ENCODE data around the gene FLII.

Gene FLII

GRCh38 chr17:18230288-18231141 lies 28.0 kb downstream of the FLII start:
- TF ChIP-seq MYNN (tag by site-specific recombination; IDR thresholded peaks at IDR 0.05; ENCODE audit: borderline replicate concordance) (peak; percentile 63; the same call in 1 of the 2 replicates), SCRT1 (tag by site-specific recombination; IDR thresholded peaks at IDR 0.05; ENCODE audit: borderline replicate concordance) (peak; percentile 40; the same call in 1 of the 2 replicates), SCRT2 (tag by site-specific recombination; IDR thresholded peaks at IDR 0.05) (peak; percentile 89)
- TF ChIP-seq, protein P1, sequence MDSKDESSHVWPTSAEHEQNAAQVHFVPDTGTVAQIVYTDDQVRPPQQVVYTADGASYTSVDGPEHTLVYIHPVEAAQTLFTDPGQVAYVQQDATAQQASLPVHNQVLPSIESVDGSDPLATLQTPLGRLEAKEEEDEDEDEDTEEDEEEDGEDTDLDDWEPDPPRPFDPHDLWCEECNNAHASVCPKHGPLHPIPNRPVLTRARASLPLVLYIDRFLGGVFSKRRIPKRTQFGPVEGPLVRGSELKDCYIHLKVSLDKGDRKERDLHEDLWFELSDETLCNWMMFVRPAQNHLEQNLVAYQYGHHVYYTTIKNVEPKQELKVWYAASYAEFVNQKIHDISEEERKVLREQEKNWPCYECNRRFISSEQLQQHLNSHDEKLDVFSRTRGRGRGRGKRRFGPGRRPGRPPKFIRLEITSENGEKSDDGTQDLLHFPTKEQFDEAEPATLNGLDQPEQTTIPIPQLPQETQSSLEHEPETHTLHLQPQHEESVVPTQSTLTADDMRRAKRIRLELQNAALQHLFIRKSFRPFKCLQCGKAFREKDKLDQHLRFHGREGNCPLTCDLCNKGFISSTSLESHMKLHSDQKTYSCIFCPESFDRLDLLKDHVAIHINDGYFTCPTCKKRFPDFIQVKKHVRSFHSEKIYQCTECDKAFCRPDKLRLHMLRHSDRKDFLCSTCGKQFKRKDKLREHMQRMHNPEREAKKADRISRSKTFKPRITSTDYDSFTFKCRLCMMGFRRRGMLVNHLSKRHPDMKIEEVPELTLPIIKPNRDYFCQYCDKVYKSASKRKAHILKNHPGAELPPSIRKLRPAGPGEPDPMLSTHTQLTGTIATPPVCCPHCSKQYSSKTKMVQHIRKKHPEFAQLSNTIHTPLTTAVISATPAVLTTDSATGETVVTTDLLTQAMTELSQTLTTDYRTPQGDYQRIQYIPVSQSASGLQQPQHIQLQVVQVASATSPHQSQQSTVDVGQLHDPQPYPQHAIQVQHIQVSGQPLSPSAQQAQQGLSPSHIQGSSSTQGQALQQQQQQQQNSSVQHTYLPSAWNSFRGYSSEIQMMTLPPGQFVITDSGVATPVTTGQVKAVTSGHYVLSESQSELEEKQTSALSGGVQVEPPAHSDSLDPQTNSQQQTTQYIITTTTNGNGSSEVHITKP (tag by site-specific recombination; IDR thresholded peaks at IDR 0.05), result no peak
- CTCF ChIA-PET, result interaction anchor here (0.6 kb wide), 1 partner anchor 76 kb away, joined by 3 read pairs; no protein-coding TSS in a partner anchor
- POLR2A ChIA-PET, result interaction anchor here (0.5 kb wide), 1 partner anchor 19 kb away, joined by 3 read pairs; no protein-coding TSS in a partner anchor
- no peaks in the 10 kb centered on the region for H3K9me3 ChIP-seq (ENCODE audit: control insufficient read depth, insufficient read depth, low read depth, low read length)
- peaks cover 0 to 45% of the 10 kb centered on the region in 2 experiments; a peak in 2 of 3 replicates for H3K36me3 ChIP-seq (ENCODE audit: control insufficient read depth in 2 of 2, insufficient read depth in 1 of 2, low read length in 2 of 2)
- H3K4me1 ChIP-seq (ENCODE audit: control insufficient read depth, insufficient read depth, low read length), result peaks cover 4% of the 10 kb centered on the region; the same call in 1 of the 2 replicates
- H3K4me3 ChIP-seq (ENCODE audit: low read depth, low read length), result no peak overlapping the region
- no peak overlapping the region for H3K27ac ChIP-seq (ENCODE audit: extremely low read depth, low read depth, low read length)

DNA sequence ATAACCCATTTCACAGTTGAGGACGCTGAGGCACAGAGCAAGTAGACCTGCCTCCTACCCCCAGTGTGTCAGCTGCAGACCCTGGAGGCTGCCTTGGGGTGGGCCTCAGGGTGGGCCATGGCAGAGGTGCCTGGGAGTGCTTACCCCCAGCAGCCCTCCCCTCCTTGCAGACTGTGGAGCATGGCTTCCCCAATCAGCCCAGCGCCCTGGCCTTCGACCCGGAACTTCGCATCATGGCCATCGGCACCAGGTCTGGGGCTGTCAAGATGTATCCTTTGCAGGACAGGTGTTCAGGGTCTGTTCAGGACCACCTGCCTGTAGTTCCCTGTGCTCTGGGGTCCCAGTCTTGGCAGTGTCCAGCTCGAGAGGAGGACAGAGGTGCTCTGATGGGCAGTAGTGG lies 28.8 kb downstream of the FLII start:
- Histone ChIP-seq H3K9me3 (ENCODE audit: control insufficient read depth, insufficient read depth, low read depth, low read length) (no peaks in the 10 kb centered on the region), H3K27ac (ENCODE audit: extremely low read depth, low read depth, low read length) (no peak overlapping the region), H3K4me3 (ENCODE audit: low read depth, low read length) (no peak overlapping the region), H3K4me1 (ENCODE audit: control insufficient read depth, insufficient read depth, low read length) (peaks cover 4% of the 10 kb centered on the region; the same call in 1 of the 2 replicates), H3K36me3 (ENCODE audit: control insufficient read depth in 2 of 2, insufficient read depth in 1 of 2, low read length in 2 of 2) (peaks cover 0 to 38% of the 10 kb centered on the region in 2 experiments; a peak in 2 of 3 replicates)
- TF ChIP-seq KLF16 (tag by site-specific recombination; IDR thresholded peaks at IDR 0.05) (no peak), KLF8 (tag by site-specific recombination; IDR thresholded peaks at IDR 0.05) (no peak), SP7 (tag by site-specific recombination; IDR thresholded peaks at IDR 0.05) (no peak), GLI2 (tag by site-specific recombination; IDR thresholded peaks at IDR 0.05; ENCODE audit: borderline replicate concordance, low read depth) (no peak), ZNF623 (tag by site-specific recombination; IDR thresholded peaks at IDR 0.05) (no peak)
- POLR2A ChIA-PET, result interaction anchor here (0.5 kb wide), 1 partner anchor 18 kb away, joined by 3 read pairs; no protein-coding TSS in a partner anchor
- CTCF ChIA-PET, result no interaction called here

- TF ChIP-seq BCL11B (tag by site-specific recombination; IDR thresholded peaks at IDR 0.05; ENCODE audit: low read depth), result 0 out of 2 replicates have a peak, but pooled peaks have one; percentile 53
- no peak for TF ChIP-seq ZNF585B (tag by site-specific recombination; IDR thresholded peaks at IDR 0.05)
- TF ChIP-seq OVOL3 (tag by site-specific recombination; IDR thresholded peaks at IDR 0.05), result no peak
- 0 out of 2 replicates have a peak, but pooled peaks have one; percentile 37 for TF ChIP-seq ZNF692 (tag by site-specific recombination; IDR thresholded peaks at IDR 0.05)
- CTCF ChIA-PET, result no interaction called here
- no peaks in the 10 kb centered on the region for H3K9me3 ChIP-seq (ENCODE audit: control insufficient read depth, insufficient read depth, low read depth, low read length)
- POLR2A ChIA-PET, result no interaction called here
- peaks cover 0 to 33% of the 10 kb centered on the region in 2 experiments; a peak in 2 of 3 replicates for H3K36me3 ChIP-seq (ENCODE audit: control insufficient read depth in 2 of 2, insufficient read depth in 1 of 2, low read length in 2 of 2)
- H3K27ac ChIP-seq (ENCODE audit: extremely low read depth, low read depth, low read length), result no peak overlapping the region
- H3K4me3 ChIP-seq (ENCODE audit: low read depth, low read length), result no peak overlapping the region
- peaks cover 4% of the 10 kb centered on the region; the same call in 1 of the 2 replicates for H3K4me1 ChIP-seq (ENCODE audit: control insufficient read depth, insufficient read depth, low read length)
These were observed 29.3 kb downstream of the FLII start for GRCh38 chr17:18229254-18229653.

Data from HEK293 (cell line).